Left renal cortex interstitium (tissue), 4 donors: ENCODE results near the gene TNFRSF1A. TPM values are rescaled to one million over a fixed set of nuclear protein-coding genes. Genes with fewer than 3 reads are reported as not detected.

ENCODE experiments used
- DNase-seq, 4 donors: peaks; one replicate each; pipeline ENCODE4 v3.0.0-alpha.2; 2013; ENCODE audit warnings: low read depth in 4 of 4, low spot score in 2 of 4, missing footprints in 1 of 4
- polyA plus RNA-seq, 4 donors: library from polyadenylated mRNA; unstranded; fragments of 120-200 nt; gene quantifications; one replicate each; pipeline ENCODE4 v1.2.1, GENCODE V29; 2013; ENCODE audit not compliant: insufficient read length in 4 of 4

The TNFRSF1A gene
- polyA plus RNA-seq, 4 donors, result 77.4 to 104 (median 92.2) TPM

DNA sequence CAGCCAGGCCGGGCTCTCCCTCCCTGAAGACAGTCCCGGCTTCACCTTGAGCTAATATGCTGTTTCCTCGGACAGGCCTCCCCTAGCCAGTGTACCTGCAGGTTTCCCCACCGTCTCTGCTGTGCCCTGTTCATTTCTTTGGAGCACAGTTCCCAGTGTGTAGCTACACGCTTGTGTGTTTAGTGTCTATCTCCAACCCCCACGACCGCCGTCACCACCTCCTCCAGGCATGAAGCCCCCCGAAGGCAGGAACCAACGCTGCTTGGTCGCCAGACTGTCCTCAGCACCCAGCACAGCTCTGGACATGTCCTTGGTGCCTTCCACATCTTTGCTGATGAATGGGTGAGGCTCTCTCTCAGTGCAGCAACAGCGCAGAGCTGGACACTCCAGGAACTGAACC is 57.6 kb downstream of the TNFRSF1A start:
- no peak for DNase-seq

DNA sequence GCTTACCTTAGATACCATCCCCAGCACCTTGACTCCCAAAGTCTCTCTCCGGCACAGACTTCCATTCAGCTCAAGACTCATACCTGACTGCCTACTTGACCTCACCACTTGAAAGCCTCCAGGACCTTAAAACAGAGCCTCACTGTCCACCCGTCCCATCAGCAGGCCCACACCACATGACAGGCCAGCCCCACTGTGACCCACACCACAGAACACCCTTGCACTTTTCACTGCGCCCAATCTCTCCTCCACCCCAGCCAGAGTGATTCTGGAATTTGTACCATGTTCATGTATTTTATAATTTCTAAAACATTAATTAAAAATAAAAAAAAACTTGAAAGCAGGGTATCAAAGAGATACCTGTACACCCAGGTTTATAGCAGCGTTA is 59.4 kb downstream of the TNFRSF1A start:
- DNase-seq, result no peak

DNA sequence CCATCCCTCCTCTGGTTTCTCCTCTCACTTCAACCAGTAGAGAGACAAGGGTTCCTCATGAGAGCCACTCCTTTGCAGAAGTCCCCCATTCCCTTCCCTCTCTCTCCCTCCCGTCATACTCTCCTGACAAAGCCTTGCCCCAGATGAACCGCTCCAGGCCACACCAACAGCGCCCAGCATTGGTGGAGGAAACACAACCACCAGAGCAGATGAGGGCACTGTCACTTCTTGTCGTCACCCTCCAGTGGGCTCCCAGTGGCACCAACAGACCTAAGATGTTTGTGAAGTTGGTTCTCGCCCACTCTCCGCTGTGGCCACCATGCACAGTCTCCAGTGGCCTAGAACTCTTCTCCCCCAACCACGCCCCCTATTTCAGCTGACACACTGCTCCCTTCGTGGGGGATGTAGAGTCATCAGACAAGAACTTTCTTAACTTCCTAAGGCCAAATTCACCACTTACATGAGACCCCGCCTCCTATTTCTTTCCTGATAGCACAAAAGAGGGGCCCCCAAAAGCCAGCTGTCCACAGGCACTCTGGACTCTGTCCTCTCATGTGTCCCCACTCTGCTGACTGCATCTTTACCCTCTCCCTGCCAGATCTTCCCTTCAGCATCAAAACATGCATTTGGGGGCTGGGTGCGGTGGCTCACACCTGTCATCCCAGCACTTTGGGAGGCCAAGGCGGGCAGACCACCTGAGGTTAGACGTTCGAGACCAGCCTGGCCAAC is 60.6 kb downstream of the TNFRSF1A start:
- no peak for DNase-seq

DNA sequence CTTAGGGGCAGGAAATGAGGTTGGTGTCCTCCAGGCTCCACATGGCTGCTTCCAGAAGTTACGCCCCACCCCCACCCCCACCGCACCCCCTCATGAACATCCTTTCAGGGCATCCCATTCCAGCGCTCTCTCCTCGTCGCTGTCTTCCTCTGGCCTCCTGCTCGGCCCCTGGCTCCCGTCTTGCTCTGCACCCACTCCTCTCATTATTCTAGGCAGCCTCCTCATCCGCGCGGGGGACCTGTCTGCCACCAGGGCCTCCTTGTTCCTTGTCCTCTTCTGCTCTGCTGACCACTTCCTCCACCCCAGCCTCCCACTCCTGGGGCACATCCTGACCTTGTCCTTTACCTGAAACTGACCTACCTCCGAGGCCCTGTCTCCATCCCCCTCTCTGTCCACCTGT is 61.2 kb downstream of the TNFRSF1A start:
- DNase-seq, result no peak

DNA sequence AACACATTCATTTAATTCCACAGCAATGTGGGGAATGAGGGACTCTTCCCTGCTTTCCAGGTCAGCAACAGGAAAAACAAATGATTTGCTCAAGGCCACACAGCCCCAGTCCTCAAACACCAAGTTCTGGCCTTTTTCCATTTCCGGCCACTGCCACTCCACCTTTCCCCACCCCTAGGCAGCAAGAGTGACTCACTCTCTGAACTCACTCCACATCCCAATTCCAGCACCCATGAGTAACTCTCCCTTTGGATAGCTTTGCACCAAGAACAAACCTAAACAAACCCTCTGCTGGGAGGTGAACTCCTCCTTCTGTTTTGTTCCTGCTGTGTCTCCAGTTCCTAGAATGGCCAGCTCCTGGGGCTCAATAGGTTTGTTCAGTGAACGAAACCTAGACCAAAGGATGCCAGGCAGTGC is 61.8 kb downstream of the TNFRSF1A start:
- DNase-seq, result no peak

DNA sequence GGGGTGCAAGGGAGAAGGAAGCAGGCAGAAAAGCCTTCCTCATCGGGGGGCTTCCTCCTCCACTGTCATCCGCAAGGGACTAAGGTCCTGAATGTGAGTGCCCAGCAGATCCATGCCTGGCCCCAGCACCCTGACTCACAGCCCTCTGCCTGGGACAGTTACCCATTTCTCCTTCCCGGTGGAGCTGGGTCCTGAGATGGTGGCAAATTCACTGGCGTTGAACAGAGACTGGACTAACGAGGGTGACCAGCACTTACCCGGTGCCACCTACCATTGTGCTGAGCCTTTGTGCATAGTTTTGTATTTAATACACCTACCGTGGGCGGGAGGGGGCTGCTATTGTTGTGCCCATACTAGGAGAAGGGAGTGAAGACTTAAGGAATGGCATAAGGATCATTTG is 62.2 kb downstream of the TNFRSF1A start:
- no peak for DNase-seq

DNA sequence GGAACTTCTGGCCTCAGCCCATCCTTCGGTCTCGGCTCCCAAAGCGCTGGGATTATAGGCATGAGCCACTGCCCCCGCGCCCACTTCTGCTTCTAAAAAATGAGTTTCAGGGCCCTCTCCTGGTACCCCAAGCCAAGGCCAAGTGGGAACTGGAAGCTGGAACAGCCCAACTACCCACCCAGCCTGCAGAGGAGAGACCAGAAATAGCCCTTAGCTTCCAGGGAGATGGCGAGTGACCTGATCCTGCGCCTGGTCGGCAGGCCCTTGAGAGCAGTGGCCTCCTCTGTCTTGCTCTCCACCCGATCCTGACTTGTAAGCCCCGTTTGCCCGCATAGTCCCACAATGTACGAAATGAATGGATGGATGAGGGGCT is 62.6 kb downstream of the TNFRSF1A start:
- DNase-seq, result no peak

Other genes starting within 250 kb of the TNFRSF1A start
- gene VWF, start 217.4 kb downstream of the TNFRSF1A start, polyA plus RNA-seq, result 10 to 100 TPM in 3 of 4 donors, 1 to 10 TPM in 1; 8.1 to 11.9 (median 11.0) TPM
- 100 to 1,000 TPM; 175 to 212 (median 194) TPM for gene CD9, start 141.7 kb downstream of the TNFRSF1A start, polyA plus RNA-seq
- gene PLEKHG6, start 31.4 kb downstream of the TNFRSF1A start, polyA plus RNA-seq, result 1 to 10 TPM; 3.7 to 8.8 (median 4.9) TPM
- gene SCNN1A, start 33.5 kb upstream of the TNFRSF1A start, polyA plus RNA-seq, result 10 to 100 TPM; 69.0 to 87.4 (median 77.4) TPM
- gene LTBR, start 42.1 kb upstream of the TNFRSF1A start, polyA plus RNA-seq, result 10 to 100 TPM; 59.3 to 80.2 (median 69.5) TPM
- gene CD27, start 102.9 kb upstream of the TNFRSF1A start, polyA plus RNA-seq, result 1 to 10 TPM in 2 of 4 donors, under 1 TPM in 2; 0.56 to 2.5 (median 1.3) TPM
- 10 to 100 TPM; 15.5 to 25.6 (median 19.5) TPM for gene TAPBPL, start 110.0 kb upstream of the TNFRSF1A start, polyA plus RNA-seq
- gene VAMP1, start 128.6 kb upstream of the TNFRSF1A start, polyA plus RNA-seq, result 10 to 100 TPM in 3 of 4 donors, 1 to 10 TPM in 1; 6.7 to 16.5 (median 10.4) TPM
- 100 to 1,000 TPM; 153 to 196 (median 177) TPM for gene MRPL51, start 151.2 kb upstream of the TNFRSF1A start, polyA plus RNA-seq
- gene NCAPD2, start 152.0 kb upstream of the TNFRSF1A start, polyA plus RNA-seq, result 10 to 100 TPM; 48.2 to 73.2 (median 63.9) TPM
- gene GAPDH, start 192.4 kb upstream of the TNFRSF1A start, polyA plus RNA-seq, result 1,000 to 10,000 TPM; 1,941 to 2,047 (median 1,998) TPM
- gene IFFO1, start 214.0 kb upstream of the TNFRSF1A start, polyA plus RNA-seq, result 10 to 100 TPM; 11.7 to 22.9 (median 15.9) TPM
- gene NOP2, start 226.2 kb upstream of the TNFRSF1A start, polyA plus RNA-seq, result 10 to 100 TPM; 24.5 to 37.1 (median 28.7) TPM